ENCODE data around the gene NEGR1. TPM values are rescaled to one million over a fixed set of nuclear protein-coding genes. Genes with fewer than 3 reads are reported as not detected.

Gene NEGR1
- total and polyA plus RNA-seq, 12 donors, result 2.3 to 18.3 (median 5.2) TPM

DNA sequence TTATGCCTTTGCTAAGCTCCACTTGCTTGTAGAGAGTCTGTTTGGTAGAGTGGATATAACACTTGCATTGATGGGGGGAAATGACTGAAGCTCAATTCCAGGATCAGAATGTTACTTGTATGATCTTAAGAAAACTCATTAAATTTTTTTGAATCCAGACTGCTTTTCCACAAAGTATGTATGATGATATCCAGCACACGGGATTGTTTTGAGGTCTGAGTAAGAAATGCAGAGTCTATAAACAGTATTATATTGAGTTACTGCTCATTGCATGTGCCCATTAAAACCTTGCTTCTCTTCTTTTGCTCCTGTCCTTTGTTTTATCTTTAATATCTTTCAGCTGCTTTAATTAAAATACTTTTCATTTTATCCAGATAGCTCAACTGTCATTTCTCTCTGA, 631.1 kb downstream of the NEGR1 start:
- Histone ChIP-seq H3K9me3 (no peaks in the 10 kb centered on the region), H3K36me3 (no peaks in the 10 kb centered on the region), H3K4me1 (peaks cover 0 to 5% (median 0%) of the 10 kb centered on the region in 9 donors), H3K4me3 (no peak overlapping the region), H3K27ac (no peak overlapping the region), H3K27me3 (no peaks in the 10 kb centered on the region)
- 75 to 92% methylated on average over 1 of the region's 1 CpG for WGBS, 2 donors
- ATAC-seq, result no peak
- DNase-seq, result no peak
- intact Hi-C loops (cut with DNase I), result no loop called here
- TF ChIP-seq, protein P1, sequence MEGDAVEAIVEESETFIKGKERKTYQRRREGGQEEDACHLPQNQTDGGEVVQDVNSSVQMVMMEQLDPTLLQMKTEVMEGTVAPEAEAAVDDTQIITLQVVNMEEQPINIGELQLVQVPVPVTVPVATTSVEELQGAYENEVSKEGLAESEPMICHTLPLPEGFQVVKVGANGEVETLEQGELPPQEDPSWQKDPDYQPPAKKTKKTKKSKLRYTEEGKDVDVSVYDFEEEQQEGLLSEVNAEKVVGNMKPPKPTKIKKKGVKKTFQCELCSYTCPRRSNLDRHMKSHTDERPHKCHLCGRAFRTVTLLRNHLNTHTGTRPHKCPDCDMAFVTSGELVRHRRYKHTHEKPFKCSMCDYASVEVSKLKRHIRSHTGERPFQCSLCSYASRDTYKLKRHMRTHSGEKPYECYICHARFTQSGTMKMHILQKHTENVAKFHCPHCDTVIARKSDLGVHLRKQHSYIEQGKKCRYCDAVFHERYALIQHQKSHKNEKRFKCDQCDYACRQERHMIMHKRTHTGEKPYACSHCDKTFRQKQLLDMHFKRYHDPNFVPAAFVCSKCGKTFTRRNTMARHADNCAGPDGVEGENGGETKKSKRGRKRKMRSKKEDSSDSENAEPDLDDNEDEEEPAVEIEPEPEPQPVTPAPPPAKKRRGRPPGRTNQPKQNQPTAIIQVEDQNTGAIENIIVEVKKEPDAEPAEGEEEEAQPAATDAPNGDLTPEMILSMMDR (IDR thresholded peaks at IDR 0.05), result no peak

DNA sequence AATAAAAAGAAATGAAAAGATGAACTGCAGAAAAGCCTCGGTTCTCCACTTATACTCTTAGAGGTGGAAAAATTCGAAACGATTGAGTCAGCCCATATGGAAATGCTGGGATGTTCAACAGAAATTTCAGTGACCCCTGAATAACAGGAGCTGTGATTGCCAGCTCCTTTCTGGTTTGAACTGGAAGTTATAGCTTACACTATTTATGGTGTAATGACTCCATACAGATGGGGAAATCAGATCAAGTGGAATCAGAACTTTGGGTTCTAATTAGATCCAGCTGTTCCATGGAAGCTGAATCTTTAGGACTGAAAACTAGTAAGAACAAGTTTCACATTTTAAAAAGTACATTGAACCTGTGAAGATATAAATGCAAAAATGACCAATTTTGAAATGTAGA, 632.2 kb downstream of the NEGR1 start:
- no peaks in the 10 kb centered on the region for H3K36me3 ChIP-seq
- ATAC-seq, result no peak
- WGBS, 2 donors, result 77 to 82% methylated on average over 3 of the region's 3 CpGs
- no peaks in the 10 kb centered on the region for H3K27me3 ChIP-seq
- H3K27ac ChIP-seq, result no peak overlapping the region
- H3K9me3 ChIP-seq, result no peaks in the 10 kb centered on the region
- intact Hi-C loops (cut with DNase I), result no loop called here
- TF ChIP-seq, protein P1 (IDR thresholded peaks at IDR 0.05), result no peak
- no peak for DNase-seq
- H3K4me3 ChIP-seq, result no peak overlapping the region
- peaks cover 0 to 5% (median 0%) of the 10 kb centered on the region in 9 donors for H3K4me1 ChIP-seq

DNA sequence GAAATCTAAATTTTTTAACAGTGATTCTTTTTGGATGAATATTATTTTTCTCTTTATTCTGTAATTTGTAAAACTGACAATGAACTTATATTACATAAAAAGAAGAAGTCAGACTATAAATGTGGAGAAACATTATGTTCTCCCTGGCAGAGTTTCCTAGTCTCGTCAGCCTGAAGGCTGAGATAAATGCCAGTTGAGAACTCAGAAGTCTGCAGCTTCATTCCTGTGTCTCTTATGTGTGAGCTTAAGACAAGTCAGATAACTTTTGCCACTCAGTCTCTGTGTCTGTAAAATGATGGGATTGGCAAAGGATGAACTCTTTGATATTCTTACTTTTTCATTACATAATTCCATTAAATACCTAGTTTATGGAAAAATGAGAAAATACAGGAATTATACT, 632.7 kb downstream of the NEGR1 start:
- Histone ChIP-seq H3K4me1 (peaks cover 0 to 5% (median 0%) of the 10 kb centered on the region in 9 donors), H3K27ac (no peak overlapping the region), H3K36me3 (no peaks in the 10 kb centered on the region), H3K27me3 (no peaks in the 10 kb centered on the region), H3K9me3 (no peaks in the 10 kb centered on the region), H3K4me3 (no peak overlapping the region)
- 19 to 31% methylated on average over 1 of the region's 1 CpG for WGBS, 2 donors
- DNase-seq (no peak), ATAC-seq (no peak)
- TF ChIP-seq, protein P1 (IDR thresholded peaks at IDR 0.05), result no peak
- intact Hi-C loops (cut with DNase I), result no loop called here

DNA sequence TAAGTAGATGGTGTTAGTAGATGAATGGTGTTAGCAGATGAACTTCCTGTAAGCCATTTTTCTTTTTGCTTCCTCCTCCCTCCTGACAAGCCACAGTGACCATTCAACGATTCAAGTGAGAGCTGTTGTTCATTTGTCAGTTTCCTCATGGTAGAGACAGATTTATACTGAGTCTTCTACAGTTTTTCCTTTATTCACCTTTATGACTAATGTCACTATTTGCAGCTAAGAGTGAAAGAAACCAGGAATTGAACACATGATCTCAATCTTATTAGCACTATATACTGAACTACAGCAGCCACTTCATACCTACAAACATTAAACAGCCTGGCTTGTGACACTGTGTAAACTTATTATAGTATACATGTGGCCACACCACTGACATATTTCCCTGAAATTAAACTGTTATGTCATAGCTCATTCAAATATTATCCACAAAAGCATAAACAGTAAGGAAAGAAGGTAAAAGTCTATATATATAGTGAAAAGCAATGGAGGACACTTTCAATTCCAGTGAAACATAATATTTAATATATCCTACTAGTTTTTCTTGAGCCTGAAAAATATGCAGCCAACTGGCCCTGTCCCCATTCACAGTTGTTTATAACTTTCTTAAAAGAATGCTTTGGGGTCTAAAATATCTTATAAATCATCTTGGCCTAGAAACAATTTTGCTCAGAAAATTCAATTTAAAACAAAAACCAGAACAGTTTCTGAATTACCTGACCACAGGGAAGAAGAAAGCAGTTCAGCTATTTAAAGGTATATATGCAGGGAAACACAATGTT, 634.6 kb downstream of the NEGR1 start:
- ATAC-seq (no peak), DNase-seq (no peak)
- no peaks in the 10 kb centered on the region for H3K36me3 ChIP-seq
- H3K27me3 ChIP-seq, result no peaks in the 10 kb centered on the region
- intact Hi-C loops (cut with DNase I), result no loop called here
- no peak overlapping the region for H3K27ac ChIP-seq
- WGBS, 2 donors, result 70 to 86% methylated on average over 1 of the region's 1 CpG
- no peaks in the 10 kb centered on the region for H3K9me3 ChIP-seq
- TF ChIP-seq, protein P1 (IDR thresholded peaks at IDR 0.05), result no peak
- H3K4me1 ChIP-seq, result peaks cover 0 to 5% (median 0%) of the 10 kb centered on the region in 9 donors
- no peak overlapping the region for H3K4me3 ChIP-seq

Data from heart right ventricle (tissue), 16 donors.